Activated CD8-positive, alpha-beta memory T cell treated with anti-CD3 and anti-CD28 coated beads for 1 hour (primary cell): ENCODE measurements around the gene MAP4K4.

ENCODE experiments used
- DNase-seq, 2 donors: peaks; one replicate each; pipeline ENCODE4 v3.0.0-alpha.2; 2020; ENCODE audit warnings: low read depth in 1 of 2; ENCODE audit errors: extremely low read depth in 1 of 2

Gene MAP4K4

GRCh38 chr2:101831351-101831865 lies 133.9 kb downstream of the MAP4K4 start:
- peak; percentile 18 to 22 for DNase-seq

- no peak for DNase-seq
Measured at GRCh38 chr2:101832114-101832513, 134.6 kb downstream of the MAP4K4 start.

GRCh38 chr2:101833890-101834523 lies 136.5 kb downstream of the MAP4K4 start:
- DNase-seq, result no peak

GRCh38 chr2:101837354-101837753 lies 139.8 kb downstream of the MAP4K4 start:
- no peak for DNase-seq

- DNase-seq, result no peak
Measured at GRCh38 chr2:101841679-101842327, 144.3 kb downstream of the MAP4K4 start.

- no peak for DNase-seq
Measured at GRCh38 chr2:101842471-101842870, 145.0 kb downstream of the MAP4K4 start.

- no peak for DNase-seq
Measured at GRCh38 chr2:101843048-101843447, 145.5 kb downstream of the MAP4K4 start.

- DNase-seq, result no peak
Measured at GRCh38 chr2:101843471-101843870, 146.0 kb downstream of the MAP4K4 start.

GRCh38 chr2:101844055-101844635 lies 146.6 kb downstream of the MAP4K4 start:
- DNase-seq, result no peak

- DNase-seq, result no peak
Measured at GRCh38 chr2:101846973-101847372, 149.5 kb downstream of the MAP4K4 start.

GRCh38 chr2:101847661-101848339 lies 150.3 kb downstream of the MAP4K4 start:
- DNase-seq, result no peak

GRCh38 chr2:101848769-101849410 lies 151.4 kb downstream of the MAP4K4 start:
- DNase-seq, result no peak

- no peak for DNase-seq
Measured at GRCh38 chr2:101850450-101850849, 152.9 kb downstream of the MAP4K4 start.

GRCh38 chr2:101850991-101851390 lies 153.5 kb downstream of the MAP4K4 start:
- DNase-seq, result no peak

GRCh38 chr2:101852824-101853223 lies 155.3 kb downstream of the MAP4K4 start:
- no peak for DNase-seq

- DNase-seq, result no peak
Measured at GRCh38 chr2:101854877-101855276, 157.4 kb downstream of the MAP4K4 start.

- DNase-seq, result no peak
Measured at GRCh38 chr2:101855776-101856175, 158.3 kb downstream of the MAP4K4 start.

- no peak for DNase-seq
Measured at GRCh38 chr2:101858246-101858645, 160.7 kb downstream of the MAP4K4 start.

- no peak for DNase-seq
Measured at GRCh38 chr2:101858910-101859309, 161.4 kb downstream of the MAP4K4 start.

- DNase-seq, result no peak
Measured at GRCh38 chr2:101859604-101860003, 162.1 kb downstream of the MAP4K4 start.

- DNase-seq, result no peak
Measured at GRCh38 chr2:101860157-101860556, 162.7 kb downstream of the MAP4K4 start.
